Kidney (tissue), 14 donors: Measurements from ENCODE around the gene NOTCH4. TPM values are rescaled to one million over a fixed set of nuclear protein-coding genes. Genes with fewer than 3 reads are reported as not detected.

Source experiments
- DNase-seq, 5 donors: peaks; one replicate each; pipeline ENCODE4 v3.0.0-alpha.2; 2013 to 2020
- FAIRE-seq: peaks from 2 replicates; lab custom pipeline; 2012; peaks lifted over from hg19 to GRCh38; lab: Jason Lieb, UNC
- H3K27ac ChIP-seq, 2 donors: one replicate each; pipeline ENCODE4 v1.7.0; 2013; ENCODE audit warnings: low read depth in 2 of 2, low read length in 2 of 2, inconsistent platforms in 1 of 2
- H3K27me3 ChIP-seq: one replicate; pipeline ENCODE4 v1.7.1; 2013; ENCODE audit warnings: low read length, inconsistent platforms; ENCODE audit not compliant: control insufficient read depth, insufficient read depth
- H3K36me3 ChIP-seq, 3 donors: one replicate each; pipeline versions ENCODE4 v1.7.0 to v1.7.1; 2013; ENCODE audit warnings: low read length in 3 of 3, control low read depth in 1 of 3, inconsistent platforms in 1 of 3; ENCODE audit not compliant: insufficient read depth in 3 of 3, control insufficient read depth in 2 of 3
- H3K4me1 ChIP-seq, 3 donors: one replicate each; pipeline versions ENCODE4 v1.7.0 to v1.7.1; 2013; ENCODE audit warnings: low read length in 3 of 3, inconsistent platforms in 1 of 3, low read depth in 1 of 3; ENCODE audit not compliant: control insufficient read depth in 2 of 3, insufficient read depth in 2 of 3
- H3K4me3 ChIP-seq, 3 donors: one replicate each; pipeline versions ENCODE4 v1.7.0 to v1.8.1; 2013; ENCODE audit warnings: low read length in 3 of 3, control low read depth in 1 of 3, inconsistent platforms in 1 of 3
- H3K9ac ChIP-seq, 3 donors: one replicate each; pipeline versions ENCODE4 v1.7.0 to v1.7.1; 2013; ENCODE audit warnings: low read length in 3 of 3, control low read depth in 1 of 3, inconsistent platforms in 1 of 3
- H3K9me3 ChIP-seq, 3 donors: one replicate each; pipeline versions ENCODE4 v1.7.0 to v1.7.1; 2013; ENCODE audit warnings: low read length in 3 of 3, control low read depth in 1 of 3, inconsistent platforms in 1 of 3; ENCODE audit not compliant: control insufficient read depth in 2 of 3, insufficient read depth in 1 of 3
- intact Hi-C: fragments of 100-400 bp; cut with DNase I; formaldehyde crosslinking; loops from one replicate; pipeline ENCODE4 v1.11.1; 2022
- polyA plus RNA-seq: library from polyadenylated mRNA; stranded (reverse); fragments of 350-450 nt; fragmentation: Illumina TruSeq; extraction: RNeasy Lipid Tissue Mini Kit (QIAGEN cat#74804); gene quantifications from one replicate; pipeline ENCODE4 v1.2.3, GENCODE V29; 2014; ENCODE audit warnings: low read depth, low replicate concordance; ENCODE audit not compliant: insufficient read depth
- total RNA-seq: library from RNA; stranded (reverse); fragmentation: NEBNext Ultra II Directional; extraction: Animal tissue kit (Norgen Biotek cat#: 25700); gene quantifications from one replicate; pipeline ENCODE4 v1.2.1, GENCODE V29; 2021
- TF ChIP-seq, protein P1 (sequence below): IDR thresholded peaks from 3 replicates; pipeline ENCODE4 v1.5.1; 2012; ENCODE audit warnings: mild to moderate bottlenecking, moderate library complexity, borderline replicate concordance; ENCODE audit not compliant: insufficient read depth; ENCODE audit errors: extremely low read depth
- donor health status: control.
- donor health status: control.
- donor health status: control.
- donor health status: control.
- donor health status: control.
- donor health status: DM: yes; HTN: yes; CAD: no.
- donor health status: Normal renal cell carcinoma (clear cell type).

The NOTCH4 gene
- total and polyA plus RNA-seq, 2 donors from 2014 or later: 22.5 to 30.5 TPM

GRCh38 chr6:32240686-32241085, 16.8 kb upstream of the NOTCH4 start:
- TF ChIP-seq, protein P1, sequence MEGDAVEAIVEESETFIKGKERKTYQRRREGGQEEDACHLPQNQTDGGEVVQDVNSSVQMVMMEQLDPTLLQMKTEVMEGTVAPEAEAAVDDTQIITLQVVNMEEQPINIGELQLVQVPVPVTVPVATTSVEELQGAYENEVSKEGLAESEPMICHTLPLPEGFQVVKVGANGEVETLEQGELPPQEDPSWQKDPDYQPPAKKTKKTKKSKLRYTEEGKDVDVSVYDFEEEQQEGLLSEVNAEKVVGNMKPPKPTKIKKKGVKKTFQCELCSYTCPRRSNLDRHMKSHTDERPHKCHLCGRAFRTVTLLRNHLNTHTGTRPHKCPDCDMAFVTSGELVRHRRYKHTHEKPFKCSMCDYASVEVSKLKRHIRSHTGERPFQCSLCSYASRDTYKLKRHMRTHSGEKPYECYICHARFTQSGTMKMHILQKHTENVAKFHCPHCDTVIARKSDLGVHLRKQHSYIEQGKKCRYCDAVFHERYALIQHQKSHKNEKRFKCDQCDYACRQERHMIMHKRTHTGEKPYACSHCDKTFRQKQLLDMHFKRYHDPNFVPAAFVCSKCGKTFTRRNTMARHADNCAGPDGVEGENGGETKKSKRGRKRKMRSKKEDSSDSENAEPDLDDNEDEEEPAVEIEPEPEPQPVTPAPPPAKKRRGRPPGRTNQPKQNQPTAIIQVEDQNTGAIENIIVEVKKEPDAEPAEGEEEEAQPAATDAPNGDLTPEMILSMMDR: no peak
- no peaks in the 10 kb centered on the region for H3K36me3 ChIP-seq
- no peak for DNase-seq
- H3K4me1 ChIP-seq: peaks cover 0 to 3% (median 0%) of the 10 kb centered on the region in 3 donors
- H3K27ac ChIP-seq: no peak overlapping the region
- intact Hi-C loops: no loop called here
- H3K4me3 ChIP-seq: no peak overlapping the region
- no peaks in the 10 kb centered on the region for H3K27me3 ChIP-seq
- H3K9me3 ChIP-seq: no peaks in the 10 kb centered on the region
- FAIRE-seq: no peak
- no peak overlapping the region for H3K9ac ChIP-seq

GRCh38 chr6:32239462-32239861, 15.6 kb upstream of the NOTCH4 start:
- FAIRE-seq: no peak
- intact Hi-C loops: no loop called here
- Histone ChIP-seq H3K27ac (no peak overlapping the region), H3K4me1 (peaks cover 0 to 3% (median 0%) of the 10 kb centered on the region in 3 donors), H3K9me3 (no peaks in the 10 kb centered on the region), H3K9ac (no peak overlapping the region), H3K27me3 (no peaks in the 10 kb centered on the region), H3K36me3 (no peaks in the 10 kb centered on the region), H3K4me3 (no peak overlapping the region)
- no peak for DNase-seq
- TF ChIP-seq, protein P1: no peak

- intact Hi-C loops: no loop called here
- H3K4me3 ChIP-seq: no peak overlapping the region
- FAIRE-seq: no peak
- H3K4me1 ChIP-seq: no peaks in the 10 kb centered on the region
- peak overlapping the region; percentile 13 to 63 for H3K27ac ChIP-seq
- TF ChIP-seq, protein P1: no peak
- H3K9ac ChIP-seq: no peak overlapping the region
- H3K9me3 ChIP-seq: no peaks in the 10 kb centered on the region
- no peaks in the 10 kb centered on the region for H3K27me3 ChIP-seq
- no peak for DNase-seq
- H3K36me3 ChIP-seq: no peaks in the 10 kb centered on the region
Observed at GRCh38 chr6:32234934-32235333, 11.1 kb upstream of the NOTCH4 start.

GRCh38 chr6:32226434-32226833, 2.6 kb upstream of the NOTCH4 start:
- DNase-seq (no peak), FAIRE-seq (no peak)
- intact Hi-C loops: no loop called here
- Histone ChIP-seq H3K27me3 (no peaks in the 10 kb centered on the region), H3K36me3 (no peaks in the 10 kb centered on the region), H3K4me1 (no peaks in the 10 kb centered on the region), H3K9ac (no peak overlapping the region), H3K4me3 (no peak overlapping the region), H3K9me3 (no peaks in the 10 kb centered on the region), H3K27ac (no peak overlapping the region)
- TF ChIP-seq, protein P1: no peak
